Left kidney (tissue), 2 donors: ENCODE measurements around the gene APOL2. TPM values are rescaled to one million over a fixed set of nuclear protein-coding genes. Genes with fewer than 3 reads are reported as not detected.
"Not testable (repeated sequence)": the region's sequence is repeated elsewhere in the genome, so short reads cannot be mapped to it uniquely, and the experiment has no call there.

Source experiments
- DNase-seq: peaks from one replicate; pipeline ENCODE4 v3.0.0-alpha.2; 2013
- polyA plus RNA-seq: library from polyadenylated mRNA; unstranded; fragments of 120-200 nt; gene quantifications from one replicate; pipeline ENCODE4 v1.2.1, GENCODE V29; 2013; ENCODE audit not compliant: insufficient read length

The APOL2 gene
- polyA plus RNA-seq, 1 donor: 35.1 TPM

- DNase-seq: no peak
Observed at GRCh38 chr22:36244522-36245391, 5.4 kb upstream of the APOL2 start.

GRCh38 chr22:36243986-36244385, 4.7 kb upstream of the APOL2 start:
- no peak for DNase-seq

- no peak for DNase-seq
Observed at GRCh38 chr22:36239150-36239400, 252 bp downstream of the APOL2 start.

- DNase-seq: no peak
Observed at GRCh38 chr22:36238373-36239149, 766 bp downstream of the APOL2 start.

GRCh38 chr22:36237462-36238372, 1.6 kb downstream of the APOL2 start:
- no peak for DNase-seq

GRCh38 chr22:36236388-36237319, 2.7 kb downstream of the APOL2 start:
- DNase-seq: no peak

- no peak for DNase-seq
Observed at GRCh38 chr22:36235585-36235984, 3.7 kb downstream of the APOL2 start.

- DNase-seq: no peak
Observed at GRCh38 chr22:36234919-36235318, 4.4 kb downstream of the APOL2 start.

GRCh38 chr22:36234213-36234612, 5.1 kb downstream of the APOL2 start:
- DNase-seq: no peak

- DNase-seq: no peak
Observed at GRCh38 chr22:36233796-36234195, 5.5 kb downstream of the APOL2 start.

GRCh38 chr22:36232715-36233401, 6.5 kb downstream of the APOL2 start:
- no peak for DNase-seq

GRCh38 chr22:36231051-36231450, 8.3 kb downstream of the APOL2 start:
- DNase-seq: not testable (repeated sequence)

- not testable (repeated sequence) for DNase-seq
Observed at GRCh38 chr22:36229649-36230048, 9.7 kb downstream of the APOL2 start.

GRCh38 chr22:36228944-36229343, 10.4 kb downstream of the APOL2 start:
- DNase-seq: no peak

GRCh38 chr22:36228369-36228768, 11.0 kb downstream of the APOL2 start:
- not testable (repeated sequence) for DNase-seq

GRCh38 chr22:36227806-36228205, 11.5 kb downstream of the APOL2 start:
- no peak for DNase-seq

GRCh38 chr22:36227396-36227795, 11.9 kb downstream of the APOL2 start:
- DNase-seq: no peak

GRCh38 chr22:36226189-36226588, 13.1 kb downstream of the APOL2 start:
- no peak for DNase-seq

GRCh38 chr22:36225333-36225922, 13.9 kb downstream of the APOL2 start:
- no peak for DNase-seq

GRCh38 chr22:36224245-36224644, 15.1 kb downstream of the APOL2 start:
- DNase-seq: no peak
